Measurements from ENCODE around the gene SIGLEC1. TPM values are rescaled to one million over a fixed set of nuclear protein-coding genes. Genes with fewer than 3 reads are reported as not detected.

Gene SIGLEC1
- total RNA-seq, 1 donor from 2014 or later = 45.1 TPM

DNA sequence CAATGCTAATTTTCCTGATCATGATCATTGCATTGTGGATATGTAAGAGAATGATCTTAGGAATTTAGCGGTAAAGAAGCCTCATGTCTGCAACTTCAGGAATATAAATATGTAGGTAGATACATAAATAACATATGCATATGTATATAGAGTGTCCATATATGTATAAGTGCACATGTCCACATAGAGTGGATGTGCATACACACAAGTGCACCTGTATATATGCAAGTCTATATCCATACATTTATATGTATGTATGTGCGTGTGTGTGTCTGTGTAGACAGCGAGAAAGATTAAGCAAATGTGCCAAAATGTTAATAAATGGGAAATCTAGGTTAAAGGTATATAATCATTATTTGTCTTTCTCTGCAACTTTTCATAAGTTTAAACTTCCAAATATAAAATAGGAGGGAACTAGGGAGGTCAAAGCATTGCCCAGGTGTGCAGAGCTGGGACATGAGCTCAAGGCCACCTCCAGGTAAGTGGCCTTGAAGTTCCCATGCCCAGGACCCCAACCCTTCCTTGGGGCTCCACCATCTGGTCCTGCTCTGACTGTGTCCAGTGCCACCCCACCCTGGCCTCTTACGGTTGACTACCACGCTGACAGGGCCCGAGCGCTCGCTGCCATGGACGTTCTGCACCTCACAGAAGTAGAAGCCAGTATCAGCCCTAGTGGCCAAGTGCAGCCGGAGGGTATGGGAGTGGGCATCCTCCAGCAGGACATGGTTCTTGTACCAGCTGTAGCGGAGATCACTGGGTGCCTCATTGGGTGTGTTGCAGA is 9.6 kb downstream of the SIGLEC1 start:
- no peak for DNase-seq (ENCODE audit: low spot score)

DNA sequence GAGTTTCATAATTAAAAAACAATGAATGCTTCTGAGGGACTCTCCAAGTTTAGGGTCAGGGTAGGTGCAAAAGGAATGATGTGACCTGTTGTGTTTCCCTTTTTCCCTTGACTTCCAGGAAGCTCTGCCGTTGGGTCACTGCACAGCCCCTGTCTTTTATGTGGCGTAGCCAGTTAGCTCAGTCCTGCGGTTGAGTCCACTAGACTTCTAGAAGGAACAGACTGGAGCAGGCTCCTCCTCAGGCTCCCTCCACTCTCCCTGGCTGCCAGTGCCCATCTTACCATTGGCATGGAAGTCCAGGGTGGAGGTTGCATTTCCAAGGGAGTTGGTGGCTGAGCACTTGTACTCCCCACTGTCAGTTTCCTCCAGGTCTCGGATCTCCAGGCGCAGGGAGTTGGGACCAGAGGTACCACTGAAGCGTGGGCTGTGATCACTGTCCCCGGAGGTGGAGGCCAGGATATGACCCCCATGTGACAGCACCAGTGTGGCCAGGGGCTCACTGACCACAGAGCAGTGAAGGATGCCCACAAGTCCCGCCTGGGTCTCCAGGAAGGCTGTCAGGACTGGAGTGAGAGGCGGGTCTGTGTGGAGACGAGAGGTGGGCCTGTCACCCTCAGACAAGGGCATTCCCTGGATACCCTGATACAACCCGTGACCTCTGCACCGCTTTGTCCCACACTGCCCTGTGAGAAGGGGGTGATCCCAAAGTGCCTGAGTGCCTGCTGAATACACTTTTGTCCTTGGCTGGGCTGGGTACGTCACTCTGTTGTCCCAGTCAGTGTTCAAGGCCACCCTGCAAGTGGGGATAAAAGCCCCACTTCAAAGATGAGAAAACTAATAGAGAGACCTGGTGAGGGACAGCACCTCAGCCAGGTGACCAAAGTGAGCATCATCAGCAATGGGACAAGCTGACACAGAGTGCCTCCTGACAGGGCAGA is 11.1 kb downstream of the SIGLEC1 start:
- no peak for DNase-seq (ENCODE audit: low spot score)

DNA sequence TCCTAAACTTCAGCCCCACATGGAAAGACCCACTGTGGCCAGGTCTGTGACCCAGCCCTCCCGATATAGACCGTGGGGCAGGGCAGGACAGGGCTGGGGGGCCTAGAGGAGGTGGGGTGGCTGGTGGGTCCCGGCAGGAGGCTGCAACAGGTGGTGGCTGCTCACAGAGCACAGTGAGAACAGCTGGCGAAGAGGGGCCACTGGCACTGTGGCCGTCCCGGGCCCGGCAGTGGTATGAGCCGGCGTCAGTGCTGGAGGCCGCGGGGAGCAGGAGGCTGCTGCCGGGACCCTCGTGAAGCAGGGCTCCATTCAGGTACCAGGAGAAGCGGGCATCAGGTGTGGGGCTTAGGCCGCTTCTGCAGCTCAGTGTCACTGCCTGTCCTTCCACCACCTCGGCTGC is 13.4 kb downstream of the SIGLEC1 start:
- no peak for DNase-seq (ENCODE audit: low spot score)

DNA sequence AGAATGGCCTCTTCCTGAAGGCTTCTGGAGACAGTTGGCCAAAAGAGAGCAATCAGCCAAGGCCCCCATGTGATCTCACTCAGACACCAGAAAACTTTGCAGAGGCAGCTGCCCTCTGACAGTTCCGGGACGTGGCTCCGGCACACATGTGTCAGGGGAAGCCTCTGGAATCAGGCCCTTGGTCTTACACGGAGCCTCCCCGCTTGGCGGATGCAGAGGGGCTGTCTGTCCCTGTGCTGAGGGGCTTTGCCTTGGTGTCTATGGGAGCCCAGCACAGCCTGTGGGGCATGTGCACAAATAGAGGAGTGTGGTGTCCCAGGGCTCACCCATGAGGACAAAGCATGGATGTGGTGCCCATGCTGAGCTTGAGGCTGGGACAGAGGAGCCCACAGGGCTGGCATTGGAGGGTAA is 13.8 kb downstream of the SIGLEC1 start:
- DNase-seq (ENCODE audit: low spot score) = no peak

DNA sequence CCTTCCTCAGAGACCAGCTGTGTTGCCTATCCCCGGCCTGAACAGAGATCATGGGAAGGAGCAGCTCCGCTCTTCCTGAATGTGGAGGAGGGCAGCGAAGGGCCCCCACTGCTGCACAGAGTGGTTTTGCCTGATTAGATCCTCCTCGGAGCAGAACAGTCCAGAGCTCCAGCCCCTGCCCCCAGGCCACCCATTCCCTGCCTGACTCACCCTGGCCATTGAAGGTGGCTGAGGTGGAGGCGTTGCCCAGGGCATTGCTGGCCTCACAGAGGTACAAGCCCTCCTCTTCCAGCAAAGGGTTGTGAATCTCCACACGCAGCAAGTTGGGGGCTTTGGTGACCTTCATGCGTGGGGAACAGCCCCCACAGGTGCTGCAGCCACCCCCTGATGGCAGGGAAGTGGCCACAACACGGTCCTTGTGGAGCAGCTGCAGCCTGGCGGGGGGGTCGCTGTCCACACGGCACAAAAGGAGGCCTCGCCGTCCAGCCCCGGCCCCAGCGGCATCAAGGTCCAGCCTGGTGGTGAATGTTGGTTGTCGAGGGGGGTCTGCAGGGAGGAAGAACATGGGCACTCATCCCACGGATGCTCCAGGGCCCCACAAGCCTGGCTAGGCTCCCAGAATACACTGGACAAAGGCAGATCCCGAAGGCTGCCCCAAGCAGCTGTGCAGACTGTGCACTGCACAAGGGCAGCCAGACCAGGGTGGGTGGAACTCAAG is 14.7 kb downstream of the SIGLEC1 start:
- DNase-seq (ENCODE audit: low spot score) = no peak

DNA sequence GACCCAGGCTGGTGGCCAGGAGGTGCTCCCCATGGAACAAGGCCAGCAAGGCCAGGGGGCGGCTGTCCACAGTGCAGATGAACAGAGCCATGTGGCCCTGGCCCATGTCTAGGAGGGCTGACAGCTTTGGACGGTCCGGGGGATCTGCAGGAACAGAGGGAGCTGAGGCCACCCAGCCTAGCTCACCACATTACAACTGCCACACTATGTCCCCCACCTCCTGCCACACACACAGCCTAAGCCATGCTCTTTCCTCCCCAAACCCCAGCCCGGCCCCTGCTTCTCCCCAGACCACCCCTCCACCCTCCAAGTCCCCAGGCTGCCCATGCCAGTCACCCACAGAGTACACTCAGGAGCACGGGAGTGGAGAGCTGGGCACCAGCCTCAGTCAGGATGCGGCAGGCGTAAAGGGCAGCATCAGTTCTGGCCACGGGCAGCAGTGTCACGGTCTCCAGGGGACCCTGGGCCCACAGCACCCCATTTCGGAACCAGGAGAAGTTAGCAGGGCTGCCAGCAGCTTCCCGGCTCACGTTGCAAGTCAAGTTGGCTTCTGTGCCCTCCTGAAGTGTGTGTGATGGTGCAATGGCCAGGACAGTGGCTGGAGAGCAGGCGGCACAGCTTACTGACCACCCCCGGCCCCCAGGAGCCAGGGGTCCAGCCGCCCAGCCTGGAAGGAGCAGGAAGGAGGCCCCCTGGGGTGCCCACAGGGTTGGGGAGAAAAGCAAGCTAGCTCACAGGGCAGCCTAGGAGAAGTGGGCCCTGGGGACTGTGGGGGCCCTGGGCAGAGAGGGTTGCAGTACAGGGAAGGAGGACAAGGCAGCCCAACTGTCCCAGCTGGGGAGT is 15.4 kb downstream of the SIGLEC1 start:
- no peak for DNase-seq (ENCODE audit: low spot score)

DNA sequence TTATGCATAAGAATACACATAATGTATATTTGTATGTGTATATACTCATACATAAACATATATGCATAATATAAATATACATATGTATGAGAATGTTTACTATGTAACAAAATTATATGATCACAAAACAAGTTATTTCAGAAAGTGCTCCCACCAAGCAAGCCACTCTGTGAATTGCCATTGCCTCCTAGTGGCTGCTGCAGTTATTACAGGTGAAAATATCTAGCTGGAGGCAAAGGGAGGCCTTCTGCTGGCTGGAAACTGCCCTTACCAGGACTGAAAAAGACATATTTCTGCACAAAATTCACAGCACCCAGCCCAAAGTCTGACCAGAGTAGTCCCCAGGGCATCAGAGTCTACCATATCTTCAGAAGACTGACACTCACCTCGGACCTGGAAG is 16.2 kb downstream of the SIGLEC1 start:
- DNase-seq (ENCODE audit: low spot score) = no peak

DNA sequence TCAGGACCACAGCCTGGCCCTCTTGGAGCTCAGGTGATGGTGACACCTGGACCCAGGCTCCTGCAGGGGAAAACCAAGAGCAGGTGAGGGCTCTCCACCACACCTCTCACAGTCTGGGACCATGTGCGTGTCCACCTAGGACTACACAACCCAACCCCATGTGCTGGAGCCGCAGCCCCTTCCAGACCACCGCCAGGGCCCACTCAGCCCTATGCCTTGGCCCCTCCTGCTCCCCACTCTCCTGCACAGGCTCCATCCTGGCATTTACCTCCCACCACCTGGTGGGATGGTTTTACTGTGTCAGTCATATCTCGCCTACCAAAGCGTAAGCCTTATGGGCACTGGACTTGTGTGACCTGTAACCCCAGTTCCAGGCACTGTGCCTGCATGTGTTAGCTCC is 17.5 kb downstream of the SIGLEC1 start:
- DNase-seq (ENCODE audit: low spot score) = no peak

DNA sequence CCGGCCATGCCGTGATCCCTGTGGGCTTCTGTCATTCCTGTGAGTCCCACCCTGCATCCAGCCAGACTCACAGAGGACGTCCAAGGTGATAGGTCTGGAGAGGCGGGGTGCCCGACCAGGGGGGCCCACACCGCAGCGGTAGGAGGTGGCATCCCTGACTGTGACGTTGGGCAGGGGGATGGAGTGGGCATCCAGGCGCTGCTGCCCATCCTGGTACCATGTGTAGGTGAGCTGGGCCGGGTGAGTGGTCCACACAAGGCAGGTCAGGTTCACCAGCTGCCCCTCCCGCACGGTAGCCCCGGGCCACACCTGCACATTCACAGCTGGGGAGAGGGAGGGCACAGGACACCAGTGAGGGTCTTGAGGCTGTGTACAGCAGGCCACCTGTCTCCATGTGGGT is 19.0 kb downstream of the SIGLEC1 start:
- no peak for DNase-seq (ENCODE audit: low spot score)

DNA sequence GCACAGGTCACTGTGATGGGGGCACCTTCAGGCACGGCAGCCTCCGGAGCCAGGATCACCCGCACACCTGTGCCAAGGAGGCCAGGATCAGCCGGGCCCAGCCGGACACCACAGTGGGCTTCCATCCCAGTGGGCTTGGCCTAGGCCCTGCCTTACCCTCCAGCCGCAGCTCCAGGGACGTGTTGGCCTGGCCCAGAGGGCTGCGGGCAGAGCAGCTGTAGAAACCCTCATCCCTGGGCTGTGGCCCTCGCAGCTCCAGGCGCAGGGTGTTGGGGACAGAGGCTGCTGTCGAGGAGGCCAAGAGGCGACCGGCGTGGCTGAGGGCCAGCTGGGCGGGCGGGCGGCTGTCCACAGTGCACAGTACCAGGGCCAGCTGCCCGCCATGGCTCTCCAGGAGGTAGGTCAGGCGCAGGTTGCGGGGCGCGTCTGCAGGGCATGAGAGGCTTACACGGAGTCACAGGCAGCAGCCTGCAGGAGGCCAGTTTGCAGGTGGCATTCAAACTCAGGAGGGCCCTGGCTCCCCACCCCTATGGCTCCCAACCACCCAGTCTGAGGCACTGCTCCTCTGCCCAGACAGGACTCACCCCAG is 19.6 kb downstream of the SIGLEC1 start:
- DNase-seq (ENCODE audit: low spot score) = no peak

DNA sequence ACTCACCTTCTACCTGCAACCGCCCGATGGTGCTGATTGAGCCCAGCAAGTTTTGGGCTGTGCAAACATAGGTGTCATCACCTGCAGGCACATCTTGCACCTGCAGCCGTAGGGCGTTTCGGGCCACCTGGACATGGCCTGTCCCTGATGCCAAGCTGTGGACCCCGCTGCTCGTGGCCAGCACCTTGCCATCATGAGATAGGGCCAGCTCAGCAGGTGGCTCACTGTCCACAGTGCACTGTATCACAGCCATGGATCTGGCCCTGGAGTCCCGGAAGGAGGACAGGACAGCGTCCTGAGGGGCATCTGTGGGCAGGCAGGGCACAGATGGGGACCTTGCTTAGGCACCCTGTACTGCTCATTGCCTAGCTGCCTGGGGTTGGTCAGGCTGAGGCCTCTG is 20.5 kb downstream of the SIGLEC1 start:
- no peak for DNase-seq (ENCODE audit: low spot score)

DNA sequence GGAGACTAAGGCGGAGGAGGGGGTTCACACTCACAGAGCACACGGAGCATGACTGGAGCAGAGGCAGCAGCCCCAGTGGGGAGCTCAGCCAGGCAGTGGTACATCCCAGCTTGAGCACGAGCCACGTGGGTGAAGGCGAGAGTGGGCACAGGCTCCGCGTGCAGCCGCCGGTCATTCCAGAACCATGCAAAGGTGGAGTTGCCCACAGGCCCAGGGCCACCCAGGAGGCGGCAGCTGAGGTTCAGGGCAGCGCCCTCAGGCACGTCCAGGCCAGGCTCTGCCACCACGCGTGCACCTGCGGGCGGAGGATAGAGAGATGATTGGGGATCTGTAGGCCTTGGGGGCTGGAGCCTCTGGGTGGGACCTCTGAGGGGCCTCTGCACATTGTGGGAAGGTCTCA is 21.1 kb downstream of the SIGLEC1 start:
- no peak for DNase-seq (ENCODE audit: low spot score)

DNA sequence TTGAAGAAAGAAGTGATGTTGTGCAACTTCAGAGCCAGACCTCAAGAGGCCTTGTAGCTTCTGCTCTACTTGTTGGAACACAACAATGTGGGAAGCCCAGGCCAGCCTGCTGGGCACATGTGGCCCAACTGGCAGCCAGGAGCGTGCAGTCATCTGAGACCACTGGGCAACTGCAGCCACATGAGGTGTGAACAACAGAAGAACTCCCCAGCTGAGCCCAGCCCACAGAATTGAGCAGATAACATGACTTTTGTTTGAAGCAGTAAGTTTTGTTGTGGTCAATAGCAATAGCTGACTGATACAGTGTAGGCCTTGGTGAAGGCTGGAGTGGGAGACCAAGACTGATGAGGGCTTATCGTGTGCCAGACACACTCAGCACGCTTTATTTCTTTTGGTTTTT is 22.0 kb downstream of the SIGLEC1 start:
- DNase-seq (ENCODE audit: low spot score) = no peak

DNA sequence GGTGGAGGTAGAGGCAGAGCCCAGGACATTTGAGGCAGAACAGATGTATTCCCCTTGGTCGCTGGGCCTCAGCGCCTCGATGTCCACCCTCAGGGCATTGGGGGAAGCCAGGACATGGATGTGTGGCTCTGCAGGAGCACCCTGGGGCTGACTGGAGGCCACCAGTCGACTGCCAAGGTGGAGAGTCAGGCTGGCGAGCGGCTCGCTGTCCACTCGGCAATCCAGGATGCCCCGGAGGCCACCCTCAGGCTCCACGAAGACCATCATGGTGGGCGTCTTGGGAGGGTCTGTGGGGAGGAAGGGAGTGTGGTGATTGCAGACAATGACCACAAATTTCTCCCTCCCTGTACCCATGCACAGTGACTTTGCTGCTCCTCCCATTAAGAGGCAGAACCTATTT is 22.4 kb downstream of the SIGLEC1 start:
- DNase-seq (ENCODE audit: low spot score) = no peak

DNA sequence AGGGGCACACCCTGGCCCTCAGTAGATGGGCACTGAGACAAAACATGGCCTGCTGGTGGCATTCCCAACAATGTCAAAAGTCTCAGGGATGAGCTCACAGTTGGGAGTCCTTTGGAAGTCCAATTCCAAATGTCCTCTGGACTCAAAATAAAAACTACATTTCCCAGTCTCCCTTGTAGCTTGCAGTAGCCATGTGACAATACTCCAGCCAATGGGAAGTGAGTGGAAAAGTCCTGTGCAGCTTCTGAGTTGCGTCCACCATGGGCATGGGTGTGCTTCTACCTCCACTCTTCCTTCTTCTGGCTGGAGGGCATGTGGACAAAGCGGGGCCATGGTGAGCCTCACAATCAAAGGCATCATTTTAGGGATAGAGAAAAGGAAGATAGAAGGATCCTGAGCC is 24.7 kb downstream of the SIGLEC1 start:
- no peak for DNase-seq (ENCODE audit: low spot score)

DNA sequence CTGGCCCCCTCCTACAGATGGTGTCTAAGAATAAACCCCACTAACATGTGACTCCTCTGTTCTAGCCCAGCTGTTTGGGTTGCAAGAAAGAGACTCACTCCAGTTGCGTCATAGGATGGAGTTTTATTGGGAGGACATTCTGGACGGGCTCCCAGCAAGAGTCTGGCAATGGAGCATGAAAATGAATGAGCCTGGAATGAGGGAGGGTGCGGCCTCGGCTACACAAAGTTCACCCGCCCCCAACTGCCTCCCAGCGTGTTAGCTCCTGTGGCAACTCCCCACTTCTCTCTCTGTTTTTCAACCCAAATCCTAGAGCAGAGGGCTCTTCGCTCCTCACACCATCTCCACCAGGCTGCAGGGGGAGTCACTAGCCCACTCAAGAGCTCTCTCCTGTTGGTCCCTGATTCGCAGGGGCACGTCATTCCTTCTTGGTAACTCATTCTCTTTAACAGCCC is 25.5 kb downstream of the SIGLEC1 start:
- DNase-seq (ENCODE audit: low spot score) = no peak

DNA sequence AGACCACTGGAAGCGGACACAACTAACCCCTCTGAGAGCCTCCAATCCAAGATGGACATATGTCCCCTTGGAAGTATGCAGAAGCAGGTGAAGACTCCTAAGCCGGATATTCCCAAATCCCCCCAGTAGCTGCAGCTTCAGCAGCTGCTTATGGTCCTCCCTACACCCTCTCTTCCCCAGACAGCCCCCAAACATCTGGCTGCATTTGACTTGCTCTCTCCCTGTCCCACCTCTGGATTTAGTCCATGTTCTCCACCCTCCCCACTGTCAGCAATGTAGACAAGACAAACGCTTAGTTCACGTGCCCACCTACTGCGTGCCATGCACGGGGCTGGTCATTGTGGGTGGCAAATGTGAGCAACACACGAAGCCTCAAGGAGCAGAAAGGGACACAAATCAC is 26.0 kb downstream of the SIGLEC1 start:
- no peak for DNase-seq (ENCODE audit: low spot score)

DNA sequence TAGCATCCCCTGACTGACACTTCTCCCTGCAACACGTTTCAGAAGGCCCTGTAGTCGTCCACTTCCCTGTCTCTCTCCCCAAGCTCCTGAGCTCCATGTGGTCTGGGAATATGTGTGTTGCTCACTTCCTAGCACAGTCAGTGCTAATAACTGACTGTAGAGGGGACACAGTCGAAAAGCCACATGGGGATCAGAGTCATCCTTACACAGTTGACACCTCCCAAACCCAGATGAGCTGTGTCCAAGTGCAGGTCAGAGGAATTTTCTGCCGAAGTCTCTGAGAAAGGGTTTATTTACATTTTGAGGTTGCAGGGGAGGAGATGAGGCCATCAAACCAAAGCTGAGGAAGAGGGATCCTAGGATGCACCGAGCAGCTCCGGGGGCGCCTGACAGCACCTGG is 27.1 kb downstream of the SIGLEC1 start:
- no peak for DNase-seq (ENCODE audit: low spot score)

DNA sequence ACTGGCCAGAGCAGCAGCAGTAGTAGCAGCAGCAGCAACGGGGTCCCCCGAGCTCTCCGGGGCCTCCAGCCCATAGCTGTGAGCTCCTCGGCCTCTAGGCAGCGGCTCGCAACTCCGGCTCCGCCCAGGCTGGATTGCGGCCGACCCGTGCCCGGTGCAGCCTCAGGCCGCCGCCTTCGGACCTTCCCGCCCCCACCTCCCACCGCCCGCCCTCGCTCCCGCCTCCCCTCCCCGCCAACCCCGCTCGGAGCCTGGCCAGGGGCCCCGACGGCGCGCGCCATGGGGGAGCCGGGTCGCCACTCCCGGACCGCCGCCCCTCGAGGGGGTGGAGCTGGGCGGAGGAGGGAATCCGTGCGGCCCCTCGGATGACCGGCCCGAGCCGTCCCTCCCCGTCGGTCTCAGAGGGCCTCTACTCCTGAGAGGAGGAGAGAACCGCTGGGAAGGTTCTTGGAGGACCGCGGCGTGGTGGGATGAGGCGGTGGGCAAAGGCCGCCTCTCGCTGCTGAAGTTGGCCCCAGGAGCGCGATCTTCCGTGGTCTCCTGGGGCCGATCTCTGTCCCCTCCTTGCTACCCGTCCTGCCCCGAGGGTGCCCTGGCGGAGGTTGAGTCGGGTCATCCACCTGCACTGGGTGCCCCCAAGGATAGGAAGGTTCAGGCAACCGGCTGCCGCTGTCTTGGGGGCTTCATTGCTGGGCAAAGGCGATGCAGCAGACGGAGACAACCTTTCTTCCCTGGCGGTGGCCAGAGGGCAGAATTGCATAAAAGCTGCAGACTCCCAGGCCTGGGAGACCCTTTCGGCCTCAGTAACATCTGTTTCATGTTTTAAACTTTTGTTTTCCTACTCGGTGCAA is 30.2 kb downstream of the SIGLEC1 start, which contains the start of gene ADAM33:
ADAM33 (minus strand) TSS at position 80 of the 851 bp plus-strand sequence; CDS start at position 74, 6 bp downstream.
- DNase-seq (ENCODE audit: low spot score) = no peak

All from mesenteric fat pad (tissue), 1 donor.